NCI-H1092 treated with DMSO at 0.1 percent for 48 hours (cell line): Measurements from ENCODE around the gene SIK2.
"Not testable (repeated sequence)": the region's sequence is repeated elsewhere in the genome, so short reads cannot be mapped to it uniquely, and the experiment has no call there.

Experiments
- DNase-seq: peaks from one replicate; lab custom pipeline; 2025; lab: John Stamatoyannopoulos, UW

SIK2 gene

DNA sequence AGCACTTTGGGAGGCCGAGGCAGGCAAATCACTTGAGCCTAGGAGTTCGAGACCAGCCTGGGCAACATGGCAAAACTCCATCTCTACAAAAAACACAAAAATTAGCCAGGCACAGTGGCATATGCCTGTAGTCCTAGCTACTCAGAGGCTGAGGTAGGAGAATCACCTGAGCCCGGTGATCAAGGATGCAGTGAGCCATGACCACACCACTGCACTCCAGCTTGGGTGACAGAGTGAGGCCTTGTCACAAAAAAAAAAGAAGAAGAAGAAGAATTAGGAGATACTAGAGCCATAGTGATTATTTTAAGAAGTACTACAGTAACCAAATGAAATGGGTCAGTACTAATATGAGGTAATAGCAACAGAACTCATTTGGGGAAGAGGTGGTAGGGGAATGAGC is 56.2 kb downstream of the SIK2 start:
- DNase-seq, result not testable (repeated sequence)

DNA sequence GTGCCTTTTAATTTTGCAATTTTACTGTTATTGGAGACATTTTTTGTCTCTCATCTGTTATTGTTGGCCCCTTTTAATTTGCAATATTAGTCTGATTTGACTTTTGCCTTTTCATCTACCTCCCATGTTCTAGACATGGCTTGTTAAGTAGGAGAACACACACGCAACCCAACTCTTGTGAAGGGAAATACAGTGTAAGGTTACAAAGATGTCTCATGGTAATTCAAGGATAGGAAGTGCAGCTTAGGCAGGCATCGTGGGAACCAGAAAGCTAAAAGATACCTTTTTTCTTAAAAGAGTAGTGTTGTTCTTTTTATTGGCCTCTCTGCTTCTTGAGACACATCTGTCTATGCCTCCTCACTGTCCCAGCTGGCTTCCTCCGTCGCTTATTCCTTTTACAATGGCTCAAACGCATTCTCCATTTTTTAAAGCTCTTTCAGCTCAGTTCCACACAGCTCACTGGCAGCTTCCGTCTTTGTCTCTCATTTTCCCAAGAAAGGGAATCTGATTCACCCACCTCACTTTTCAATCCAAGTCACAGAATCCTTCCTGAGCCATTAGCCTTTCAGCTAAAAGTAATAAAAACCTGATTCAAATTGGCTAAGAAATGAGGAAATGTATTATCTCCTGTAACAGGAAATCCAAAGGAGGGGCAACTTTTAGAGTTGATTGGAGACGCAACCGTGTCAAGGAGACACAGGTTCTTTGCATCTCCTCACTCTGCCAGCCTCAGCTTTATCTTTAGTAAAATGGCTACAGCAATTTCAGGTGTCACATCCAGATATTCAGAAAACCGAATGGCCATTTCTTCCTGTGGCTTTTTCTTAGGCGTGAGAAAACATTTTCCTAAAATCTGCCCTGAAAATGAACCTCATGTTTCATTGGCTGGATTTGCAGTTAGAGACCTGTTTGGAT is 57.2 kb downstream of the SIK2 start:
- no peak for DNase-seq

DNA sequence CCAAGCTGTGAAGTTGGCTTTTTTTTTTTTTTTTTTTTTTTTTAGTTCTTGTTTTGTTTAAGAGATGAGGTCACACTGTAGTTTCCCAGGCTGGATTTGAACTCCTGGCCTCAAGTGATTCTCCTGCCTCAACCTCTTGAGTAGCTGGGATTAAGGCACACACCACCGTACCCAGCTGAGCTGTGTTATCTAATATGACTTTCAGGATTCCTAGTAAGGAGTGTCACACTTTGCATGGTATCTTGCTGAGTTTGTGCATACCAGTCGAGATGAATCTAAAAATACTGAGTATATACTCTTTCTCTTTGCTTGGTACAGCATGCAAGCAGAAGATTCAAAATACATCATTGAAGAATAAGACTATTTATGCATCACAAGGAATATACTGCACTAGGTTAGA is 58.6 kb downstream of the SIK2 start:
- no peak for DNase-seq

DNA sequence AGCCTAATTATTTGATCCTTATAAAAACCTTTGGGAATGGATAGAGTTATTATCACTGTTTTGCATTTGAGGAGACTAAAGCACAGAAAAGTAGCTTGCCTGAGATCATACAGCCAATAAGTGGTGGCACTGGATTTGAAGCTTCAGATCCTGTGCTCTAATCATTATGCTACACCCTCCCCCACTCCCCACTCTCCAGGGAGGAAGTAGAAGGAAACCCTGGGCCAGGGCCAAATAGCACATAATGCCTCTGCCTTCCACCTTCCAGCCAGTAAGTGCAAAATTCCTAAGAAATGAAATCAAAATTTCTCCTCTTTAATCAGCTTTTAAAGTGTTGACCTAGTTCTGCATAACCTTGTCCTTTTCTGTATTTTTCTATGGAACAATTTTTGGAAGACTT is 61.6 kb downstream of the SIK2 start:
- DNase-seq, result no peak

DNA sequence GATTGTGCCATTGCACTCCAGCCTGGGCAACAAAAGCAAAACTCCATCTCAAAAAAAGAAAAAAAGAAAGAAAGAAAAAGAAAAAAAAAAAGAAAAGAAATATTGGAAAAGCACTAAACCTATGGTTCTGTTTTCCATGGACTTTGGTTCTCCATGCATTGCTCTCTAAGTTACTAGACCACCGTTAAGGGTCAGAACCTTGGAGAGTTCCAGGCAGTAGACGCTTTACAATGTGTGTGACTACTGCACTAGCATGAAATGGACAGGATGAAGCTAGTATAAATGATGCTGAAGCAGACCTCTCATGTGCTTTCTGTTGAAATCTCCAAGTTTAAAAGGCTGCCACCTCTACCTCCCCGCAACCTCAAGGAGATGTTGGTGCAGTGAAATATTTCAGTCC is 63.5 kb downstream of the SIK2 start:
- DNase-seq, result no peak

DNA sequence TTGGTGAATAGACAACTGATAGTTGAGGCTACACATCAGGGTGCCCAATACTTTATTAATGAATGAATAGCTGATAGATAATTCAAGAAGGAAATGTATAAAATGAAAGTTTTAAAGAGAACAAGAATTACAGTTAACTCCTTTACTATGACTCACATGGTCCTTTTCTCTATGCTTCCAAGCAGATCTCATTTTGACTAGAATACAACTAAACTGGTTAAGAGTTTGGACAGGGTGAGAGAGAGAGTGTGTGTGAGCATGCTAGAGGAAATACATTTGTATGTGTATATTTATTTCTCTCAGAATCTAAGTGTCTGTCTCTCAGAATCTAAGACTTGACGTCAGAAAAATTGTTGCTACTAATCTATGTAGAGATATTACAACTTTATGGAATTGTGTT is 66.7 kb downstream of the SIK2 start:
- DNase-seq, result no peak

DNA sequence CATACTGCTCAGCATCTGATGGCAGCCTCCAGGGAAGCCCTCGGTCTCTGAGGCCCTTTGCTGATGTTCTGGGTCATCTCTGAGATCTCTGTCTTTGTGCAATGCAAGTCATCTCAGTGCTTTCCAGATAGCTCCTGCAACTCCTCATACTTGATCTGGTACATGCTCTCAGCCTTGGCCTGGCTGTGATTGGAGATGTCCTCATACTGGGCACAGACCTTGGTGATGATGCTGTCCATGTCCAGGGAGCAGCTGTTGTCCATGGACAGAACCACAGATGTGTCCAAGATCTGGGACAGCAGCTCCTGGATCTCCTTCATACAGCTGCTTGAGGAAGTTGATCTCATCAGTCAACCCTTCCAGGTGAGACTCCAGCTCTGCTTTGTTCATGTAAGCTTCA is 69.1 kb downstream of the SIK2 start:
- DNase-seq, result no peak

DNA sequence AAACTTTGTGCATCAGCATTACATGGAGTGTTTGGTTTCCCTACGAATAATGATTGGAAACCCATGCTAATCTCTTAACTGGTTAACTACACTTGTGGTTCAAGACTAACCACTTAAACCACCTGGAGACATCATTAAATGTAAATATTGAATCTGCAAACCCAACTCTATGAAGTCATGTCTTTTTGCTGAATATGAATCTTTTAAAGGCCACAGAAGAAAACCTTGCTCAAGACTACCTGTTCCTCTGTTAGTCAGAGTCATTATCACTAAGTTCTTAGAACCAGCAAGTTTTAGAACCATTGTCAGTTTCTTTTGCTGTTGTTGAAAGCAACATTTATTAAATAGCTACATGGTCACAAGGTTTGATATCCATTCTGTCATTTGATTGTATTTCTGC is 70.7 kb downstream of the SIK2 start:
- DNase-seq, result no peak

DNA sequence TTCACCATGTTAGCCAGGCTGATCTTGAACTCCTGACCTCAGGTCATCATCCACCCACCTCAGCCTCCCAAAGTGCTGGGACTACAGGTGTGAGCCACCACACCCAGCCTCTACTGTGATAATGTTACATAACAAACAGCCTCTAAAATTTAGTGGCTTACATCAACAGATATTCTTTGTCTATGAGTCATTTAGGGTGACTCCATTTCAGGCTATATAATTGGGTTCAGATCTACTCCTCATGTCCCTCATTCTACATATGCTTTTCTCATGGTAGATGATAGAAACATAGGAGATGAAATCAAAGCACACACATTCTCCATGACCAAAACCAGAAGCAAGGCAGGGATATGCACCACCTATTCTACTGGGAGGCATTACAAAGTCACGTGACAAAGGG is 72.7 kb downstream of the SIK2 start:
- DNase-seq, result no peak

DNA sequence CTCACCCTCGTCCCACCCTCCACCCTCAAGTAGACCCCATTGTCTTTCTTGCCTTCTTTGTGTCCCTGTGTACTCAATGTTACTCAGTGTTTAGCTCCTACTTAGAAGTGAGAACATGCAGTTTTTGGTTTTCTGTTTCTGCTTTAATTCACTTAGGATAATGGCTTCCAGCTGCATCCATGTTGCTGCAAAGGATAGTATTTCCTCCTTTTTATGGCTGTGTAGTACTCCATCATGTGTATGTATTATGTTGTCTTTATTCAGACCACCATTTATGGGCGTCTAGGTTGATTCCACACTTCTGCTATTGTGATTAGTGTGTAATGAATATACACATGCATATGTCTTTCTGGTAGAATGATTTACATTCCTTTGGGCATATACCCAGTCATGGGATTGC is 73.6 kb downstream of the SIK2 start:
- no peak for DNase-seq

DNA sequence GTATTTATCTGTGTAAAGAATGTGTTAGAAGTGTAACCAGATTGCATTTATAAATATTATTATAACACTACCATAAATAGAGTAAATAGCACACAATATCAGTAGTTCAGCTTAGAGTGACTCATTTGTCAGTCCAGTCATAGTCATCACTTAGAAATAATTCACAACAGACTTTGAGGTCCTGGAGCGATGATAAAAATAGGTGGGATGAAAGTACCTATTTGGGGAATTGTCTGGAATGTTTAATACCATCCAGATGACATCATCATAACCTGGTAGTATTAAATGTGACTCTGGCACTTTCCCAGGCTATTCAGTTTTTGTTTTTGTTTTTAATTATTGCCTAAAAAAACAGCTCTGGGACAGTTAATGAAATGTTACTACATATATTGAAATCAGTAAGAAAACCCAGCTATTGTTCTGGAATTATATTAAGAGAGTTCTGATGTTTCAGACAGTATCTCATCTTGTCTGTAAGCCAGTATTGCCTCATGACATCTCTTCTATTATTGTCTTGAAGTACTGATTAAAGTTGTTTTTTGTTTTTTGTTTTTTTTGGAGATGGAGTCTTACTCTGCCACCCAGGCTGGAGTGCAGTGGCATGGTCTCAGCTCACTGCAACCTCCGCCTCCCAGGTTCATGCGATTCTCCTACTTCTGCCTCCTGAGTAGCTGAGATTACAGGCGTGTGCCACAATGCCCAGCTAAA is 74.8 kb downstream of the SIK2 start:
- DNase-seq, result no peak

DNA sequence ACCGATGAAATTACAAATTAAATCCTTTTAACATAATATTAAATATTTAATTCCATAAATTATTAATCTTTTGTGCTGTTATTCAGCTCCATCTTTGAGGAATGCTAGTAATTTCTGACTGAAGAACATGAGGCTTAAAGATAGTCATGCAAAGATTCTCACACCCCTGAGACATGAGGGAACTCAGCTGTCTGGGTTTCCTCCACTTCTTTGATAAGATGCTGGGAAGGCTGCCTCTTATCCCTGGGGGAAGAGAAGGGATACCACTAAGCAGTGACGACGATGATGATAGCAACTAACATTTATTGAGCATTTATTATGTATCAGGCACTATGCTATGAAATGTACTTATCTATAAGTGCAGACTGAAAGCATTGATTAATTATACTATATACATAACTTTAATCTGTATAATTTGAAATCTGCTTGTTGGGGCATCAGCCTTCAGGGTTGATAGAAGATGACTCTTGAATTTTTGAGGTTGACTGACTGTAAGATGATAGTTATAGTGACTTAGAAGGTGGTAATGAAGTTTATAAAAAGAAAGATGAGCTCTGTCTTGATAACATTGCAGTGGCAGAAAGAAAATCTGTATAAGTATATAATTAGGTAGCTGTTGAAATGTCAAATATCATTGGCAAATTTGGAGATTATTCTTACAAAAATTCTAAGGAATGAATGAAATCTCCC is 78.4 kb downstream of the SIK2 start:
- DNase-seq, result no peak

DNA sequence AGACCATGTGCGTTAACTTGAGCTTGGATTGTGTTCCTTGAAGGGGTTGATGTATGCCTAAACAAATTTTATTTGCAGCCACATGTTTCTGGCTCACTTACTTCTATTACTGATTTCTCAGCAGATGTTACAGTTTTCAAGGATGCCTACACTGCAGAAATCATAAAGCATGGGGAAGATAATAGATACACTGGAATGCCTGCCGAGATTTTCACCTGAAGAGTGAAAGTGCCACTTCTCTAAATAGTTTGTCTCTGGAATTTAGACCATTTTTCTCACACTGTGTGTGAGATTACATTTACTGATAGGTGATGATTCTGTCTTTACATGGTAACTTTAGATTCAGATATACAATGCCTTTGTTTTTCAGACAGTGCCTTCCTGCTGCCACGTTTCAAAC is 81.6 kb downstream of the SIK2 start:
- no peak for DNase-seq

DNA sequence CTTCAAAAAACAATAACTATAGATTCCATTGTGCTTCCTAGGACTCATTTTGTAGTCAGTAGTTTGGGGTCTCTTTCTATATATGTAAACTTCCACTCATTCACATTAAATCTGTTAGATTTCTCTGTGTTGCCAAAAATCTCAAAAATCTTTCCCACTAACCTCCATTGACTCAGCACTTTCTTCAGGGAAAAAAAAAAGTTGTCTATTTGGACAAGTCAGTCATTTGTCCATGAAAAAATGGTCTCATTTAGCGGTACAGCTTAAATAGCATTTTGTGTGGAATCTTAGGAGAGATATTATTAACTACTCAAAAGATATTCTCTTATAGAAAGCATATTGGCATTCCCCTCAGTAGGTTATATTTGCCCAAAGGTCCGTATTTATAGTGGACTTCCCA is 82.0 kb downstream of the SIK2 start:
- no peak for DNase-seq

DNA sequence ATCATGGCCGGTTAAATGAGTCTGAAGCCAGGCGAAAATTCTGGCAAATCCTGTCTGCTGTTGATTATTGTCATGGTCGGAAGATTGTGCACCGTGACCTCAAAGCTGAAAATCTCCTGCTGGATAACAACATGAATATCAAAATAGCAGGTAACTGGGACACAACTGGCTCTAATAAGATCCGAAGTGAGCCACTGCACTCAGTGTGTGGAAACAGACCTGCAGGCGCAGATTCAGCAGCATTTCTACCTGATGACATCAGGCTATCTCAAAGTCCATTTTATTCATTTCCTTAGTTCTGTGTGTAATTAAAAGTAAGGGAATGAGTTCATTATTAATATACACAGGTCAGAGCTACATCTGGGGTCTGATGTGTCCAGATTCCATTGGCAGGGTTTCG is 85.8 kb downstream of the SIK2 start:
- DNase-seq, result no peak

DNA sequence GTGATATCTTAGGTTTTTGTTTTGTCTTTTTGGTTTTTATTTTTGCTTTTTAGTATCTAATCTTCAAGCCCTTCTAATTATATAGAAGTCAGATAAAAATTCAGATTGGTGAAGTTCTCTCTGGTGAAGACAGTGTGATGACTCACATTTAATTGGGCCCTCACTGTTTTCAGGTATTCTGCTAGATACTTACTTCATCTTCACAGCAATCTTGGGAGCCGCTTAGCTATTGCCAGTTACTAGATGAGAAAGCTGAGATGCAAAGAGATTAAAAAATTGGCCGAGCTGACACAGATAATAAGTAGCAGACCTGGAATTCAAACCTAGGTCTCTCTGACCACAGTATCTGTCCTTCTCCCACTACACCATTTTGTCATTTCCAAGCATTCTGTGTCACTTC is 88.9 kb downstream of the SIK2 start:
- no peak for DNase-seq

DNA sequence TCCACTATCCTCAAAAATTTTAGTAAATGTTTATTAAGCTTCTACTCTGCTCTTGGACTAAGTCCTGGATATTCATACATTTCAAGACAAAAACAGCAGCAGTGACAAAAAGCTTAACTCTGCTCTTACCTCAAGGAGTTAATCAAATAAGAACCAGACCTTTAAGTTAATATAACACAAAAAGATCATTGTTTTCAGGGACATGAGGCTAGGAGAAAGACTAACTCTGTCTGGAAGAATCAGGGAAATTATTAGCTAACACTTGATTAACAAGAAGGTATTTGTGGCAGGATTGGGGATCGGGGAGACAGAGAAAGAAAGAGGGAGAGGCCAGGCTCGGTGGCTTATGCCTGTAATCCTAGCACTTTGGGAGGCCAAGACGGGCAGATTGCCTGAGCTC is 89.5 kb downstream of the SIK2 start:
- DNase-seq, result no peak

DNA sequence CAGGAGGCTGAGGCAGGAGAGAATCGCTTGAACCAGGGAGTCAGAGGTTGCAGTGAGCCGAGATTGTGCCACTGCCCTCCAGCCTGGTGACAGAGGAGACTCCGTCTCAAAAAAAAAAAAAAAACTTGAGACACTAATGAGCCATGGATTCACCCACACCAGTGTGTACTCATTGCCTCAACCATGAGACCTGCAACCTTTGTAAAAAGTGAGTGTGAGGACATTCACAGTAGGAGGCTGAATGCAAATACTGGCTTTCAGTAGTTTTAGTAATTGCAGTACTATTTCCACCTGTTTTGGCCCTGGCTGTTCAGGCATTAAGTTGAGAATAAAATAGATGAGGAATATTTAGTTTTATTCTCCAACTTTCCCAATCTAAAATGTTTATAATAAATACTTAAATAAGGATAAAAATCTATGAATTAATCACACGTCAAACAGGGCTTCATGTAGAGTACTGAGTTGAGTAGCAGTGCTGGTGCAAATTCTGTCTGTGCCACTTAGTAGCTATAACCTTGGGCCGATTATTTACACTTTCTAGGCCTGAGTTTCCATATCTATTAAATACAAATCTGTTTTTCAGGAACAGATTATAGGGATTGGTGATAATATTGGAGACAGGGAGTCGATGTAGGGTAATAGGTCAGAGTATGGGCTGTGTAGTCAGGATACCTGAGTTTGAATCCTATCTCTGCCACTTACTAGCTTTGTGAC is 91.1 kb downstream of the SIK2 start:
- DNase-seq, result no peak

DNA sequence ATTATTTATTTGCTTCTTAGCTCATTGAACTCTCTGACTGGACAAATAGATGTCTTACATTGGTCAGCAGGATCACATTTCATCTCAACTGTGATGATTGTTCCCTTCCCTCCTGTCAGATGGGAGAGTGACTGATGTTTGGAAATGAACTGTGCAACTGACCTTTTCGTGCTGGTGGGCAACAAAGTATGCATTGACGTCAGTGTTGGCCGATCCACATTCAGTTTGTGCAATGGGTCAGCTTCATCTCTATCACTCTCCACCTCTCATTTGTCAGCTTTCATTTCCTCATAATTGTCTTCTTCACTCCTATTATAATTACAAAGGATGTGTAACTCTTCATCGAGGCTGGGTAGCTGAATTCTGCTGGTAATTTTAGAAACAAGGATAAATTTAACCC is 92.6 kb downstream of the SIK2 start:
- no peak for DNase-seq

DNA sequence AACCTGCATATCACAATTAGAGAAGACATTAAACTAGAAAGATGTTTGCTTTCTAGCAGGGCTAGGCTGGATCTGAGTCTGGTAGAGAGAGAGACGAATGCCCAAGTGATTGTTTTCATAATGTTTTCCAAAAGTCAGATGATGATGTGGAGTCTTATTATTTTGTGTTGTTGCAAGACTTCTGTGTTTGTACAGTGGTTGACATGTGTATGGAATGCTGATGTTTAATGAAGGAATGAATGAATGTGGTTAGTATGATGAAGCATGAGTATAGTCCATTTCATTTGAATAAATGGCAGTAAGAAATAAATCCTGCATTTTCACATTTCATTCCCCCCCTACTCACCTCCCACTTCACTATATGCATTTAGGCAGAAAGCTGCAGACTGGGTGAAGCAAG is 94.3 kb downstream of the SIK2 start:
- no peak for DNase-seq

DNA sequence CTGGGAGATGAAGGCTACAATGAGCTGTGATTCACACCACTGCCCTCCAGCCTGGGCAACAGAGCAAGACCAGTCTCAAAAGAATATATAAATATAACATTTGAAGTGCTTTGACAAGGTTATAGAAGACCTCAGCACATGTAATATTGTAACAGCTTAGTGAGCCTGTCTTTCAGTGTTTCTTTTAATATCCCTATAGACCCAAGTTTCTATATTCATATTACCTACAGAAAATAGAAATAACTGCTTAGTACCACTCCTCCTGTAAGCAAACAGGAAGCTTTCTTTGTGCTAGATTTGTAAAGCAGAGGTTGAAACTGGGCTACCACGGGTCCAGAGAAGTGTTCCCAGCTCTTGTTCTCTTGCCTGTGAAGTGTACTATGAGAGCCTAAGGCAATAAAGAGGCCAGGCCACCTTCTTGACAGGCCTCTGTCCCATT is 95.7 kb downstream of the SIK2 start:
- no peak for DNase-seq

DNA sequence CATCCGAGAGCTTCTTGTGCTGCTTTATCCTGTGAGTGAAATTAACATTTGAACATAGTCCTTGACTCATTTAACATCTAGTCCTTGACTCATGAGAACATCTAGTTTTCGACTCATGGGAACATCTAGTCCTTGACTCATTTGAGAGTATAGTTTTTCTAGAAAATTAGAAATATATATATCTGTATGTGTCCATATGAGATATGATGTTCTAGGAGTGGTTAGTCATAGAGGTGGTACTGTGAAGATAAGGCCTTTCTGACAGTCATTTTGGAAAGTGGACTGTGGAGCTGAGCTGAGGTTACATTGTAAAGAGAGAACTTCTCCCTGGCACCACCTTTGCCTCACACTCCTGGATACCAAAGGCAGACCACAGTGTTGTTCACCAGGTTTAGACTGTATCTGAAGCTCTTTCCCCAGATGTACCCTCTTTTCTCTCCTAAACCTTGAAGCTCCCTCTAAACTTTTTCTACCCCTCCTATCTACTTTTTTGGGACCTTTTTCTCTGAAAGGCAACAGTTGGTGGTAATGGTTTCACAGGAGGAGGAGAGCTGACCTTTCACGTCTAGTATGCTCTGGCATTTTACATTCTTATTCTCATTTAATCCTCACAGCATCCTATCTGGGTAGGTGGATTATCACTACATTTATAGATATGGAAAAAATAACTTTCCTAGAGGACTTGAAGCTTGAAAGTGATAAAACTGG is 96.8 kb downstream of the SIK2 start:
- DNase-seq, result no peak
